CD14-positive monocyte (primary cell): Measurements from ENCODE around the gene TBL1XR1. TPM values are rescaled to one million over a fixed set of nuclear protein-coding genes. Genes with fewer than 3 reads are reported as not detected.

ENCODE experiments used
- DNase-seq, 3 donors: peaks; one replicate each; pipeline ENCODE4 v3.0.0-alpha.2; 2011 to 2022
- H2AFZ ChIP-seq: 2 replicates; pipeline ENCODE4 v1.6.0; 2012; ENCODE audit warnings: mild to moderate bottlenecking, low read depth, low read length, inconsistent platforms; ENCODE audit not compliant: insufficient read depth, poor library complexity, severe bottlenecking
- H3K27ac ChIP-seq, 2 donors: 1 replicate in 1 of 2; 2 replicates in 1 of 2; pipeline ENCODE4 v1.5.1; 2012 to 2013; ENCODE audit warnings: low read length in 2 of 2, control low read depth in 1 of 2, inconsistent platforms in 1 of 2, low read depth in 1 of 2, mild to moderate bottlenecking in 1 of 2
- H3K27me3 ChIP-seq, 2 donors: one replicate each; pipeline versions ENCODE4 v1.6.0 to v1.6.1; 2011 to 2013; ENCODE audit warnings: low read length in 2 of 2; ENCODE audit not compliant: control insufficient read depth in 2 of 2, insufficient read depth in 2 of 2
- H3K36me3 ChIP-seq, 2 donors: replicated peaks in 1 of 2; 1 replicate in 1 of 2; 2 replicates in 1 of 2; pipeline versions ENCODE4 v1.5.1 to v1.6.1; 2012 to 2013; ENCODE audit warnings: low read length in 2 of 2, control low read depth in 1 of 2, inconsistent platforms in 1 of 2, mild to moderate bottlenecking in 1 of 2; ENCODE audit not compliant: insufficient read depth in 2 of 2, control insufficient read depth in 1 of 2
- H3K4me1 ChIP-seq, 2 donors: 1 replicate in 1 of 2; 2 replicates in 1 of 2; pipeline versions ENCODE4 v1.5.1 to v1.6.1; 2012 to 2013; ENCODE audit warnings: low read length in 2 of 2, control low read depth in 1 of 2, inconsistent platforms in 1 of 2, mild to moderate bottlenecking in 1 of 2, moderate library complexity in 1 of 2; ENCODE audit not compliant: insufficient read depth in 2 of 2, control insufficient read depth in 1 of 2
- H3K4me2 ChIP-seq: replicated peaks from 2 replicates; pipeline ENCODE3; 2012; ENCODE audit warnings: low read length, moderate library complexity, mild to moderate bottlenecking; ENCODE audit not compliant: poor library complexity, severe bottlenecking; ENCODE audit errors: extremely low read depth
- H3K4me3 ChIP-seq, 3 experiments: fragments of 200-600 bp in 1 of 3; sonication (generic) in 1 of 3; replicated peaks in 1 of 3; 1 replicate in 2 of 3; 2 replicates in 1 of 3; pipeline ENCODE4 v1.5.1; 2011 to 2013; ENCODE audit warnings: low read length in 3 of 3, mild to moderate bottlenecking in 3 of 3, control low read depth in 2 of 3, low read depth in 2 of 3, inconsistent platforms in 1 of 3, moderate library complexity in 1 of 3
- H3K79me2 ChIP-seq: 2 replicates; pipeline ENCODE4 v1.6.0; 2012; ENCODE audit warnings: mild to moderate bottlenecking, control low read depth, inconsistent platforms, low read length, moderate library complexity; ENCODE audit not compliant: insufficient read depth
- H3K9ac ChIP-seq: 2 replicates; pipeline ENCODE4 v1.6.0; 2017; ENCODE audit warnings: low read length, mild to moderate bottlenecking; ENCODE audit not compliant: insufficient read depth, poor library complexity, severe bottlenecking
- H3K9me3 ChIP-seq, 2 donors: replicated peaks in 1 of 2; 1 replicate in 1 of 2; 2 replicates in 1 of 2; pipeline versions ENCODE4 v1.5.1 to v1.6.1; 2012 to 2013; ENCODE audit warnings: low read length in 2 of 2, control low read depth in 1 of 2; ENCODE audit not compliant: control insufficient read depth in 1 of 2, insufficient read depth in 1 of 2
- H4K20me1 ChIP-seq: 2 replicates; pipeline ENCODE4 v1.6.0; 2012; ENCODE audit warnings: mild to moderate bottlenecking, low read length, control low read depth, moderate library complexity; ENCODE audit not compliant: insufficient read depth
- H3K27ac Mint-ChIP-seq, 7 donors: one replicate each; pipeline ENCODE4 v1.8.0; 2020; ENCODE audit warnings: mild to moderate bottlenecking in 7 of 7, mixed read lengths in 7 of 7, moderate library complexity in 6 of 7, inconsistent platforms in 2 of 7
- H3K27me3 Mint-ChIP-seq, 3 donors: one replicate each; pipeline ENCODE4 v1.8.0; 2021 to 2022; ENCODE audit warnings: low read depth in 3 of 3, mild to moderate bottlenecking in 3 of 3, mixed read lengths in 3 of 3, moderate library complexity in 3 of 3, inconsistent platforms in 1 of 3
- H3K36me3 Mint-ChIP-seq, 2 donors: one replicate each; pipeline ENCODE4 v1.8.0; 2020; ENCODE audit warnings: mixed read lengths in 2 of 2, inconsistent platforms in 1 of 2, mild to moderate bottlenecking in 1 of 2
- H3K4me1 Mint-ChIP-seq: one replicate; pipeline ENCODE4 v1.8.0; 2020; ENCODE audit warnings: mild to moderate bottlenecking, mixed read lengths
- H3K4me3 Mint-ChIP-seq, 2 donors: one replicate each; pipeline ENCODE4 v1.8.0; 2020; ENCODE audit warnings: mild to moderate bottlenecking in 2 of 2, mixed read lengths in 2 of 2, moderate library complexity in 1 of 2
- H3K9me3 Mint-ChIP-seq, 7 donors: one replicate each; pipeline ENCODE4 v1.8.0; 2020 to 2022; ENCODE audit warnings: mixed read lengths in 7 of 7, mild to moderate bottlenecking in 6 of 7, moderate library complexity in 6 of 7, inconsistent platforms in 2 of 7
- WGBS: methylation state at CpG from one replicate; pipeline ENCODE4 v1.1.5; 2013; ENCODE audit warnings: missing lambda C conversion rate; ENCODE audit not compliant: insufficient coverage; 5-methylcytosine and 5-hydroxymethylcytosine counted together
- intact Hi-C, 2 donors: fragments of 100-400 bp; cut with micrococcal nuclease; formaldehyde crosslinking; loops; one replicate each; pipeline versions ENCODE4 v1.15.0 to v1.15.1; 2023
- polyA plus RNA-seq, 3 donors: library from polyadenylated mRNA; depleted of rRNA in 1 of 3; unstranded in 2 of 3; stranded (reverse) in 1 of 3; fragments of 300-500 nt in 2 of 3; fragments of >200 nt in 1 of 3; fragmentation: Illumina TruSeq in 2 of 3; gene quantifications; 1 replicate in 2 of 3; 2 replicates in 1 of 3; pipeline ENCODE4 v1.2.3, GENCODE V29; 2012 to 2021
- TF ChIP-seq, protein P1 (sequence below): fragments of 200-600 bp; IDR thresholded peaks from one replicate; pipeline ENCODE4 v1.8.0; 2022; ENCODE audit warnings: antibody characterized with exemption, mild to moderate bottlenecking

The TBL1XR1 gene
- polyA plus RNA-seq, 3 donors, result 10.2 to 20.4 (median 18.3) TPM

DNA sequence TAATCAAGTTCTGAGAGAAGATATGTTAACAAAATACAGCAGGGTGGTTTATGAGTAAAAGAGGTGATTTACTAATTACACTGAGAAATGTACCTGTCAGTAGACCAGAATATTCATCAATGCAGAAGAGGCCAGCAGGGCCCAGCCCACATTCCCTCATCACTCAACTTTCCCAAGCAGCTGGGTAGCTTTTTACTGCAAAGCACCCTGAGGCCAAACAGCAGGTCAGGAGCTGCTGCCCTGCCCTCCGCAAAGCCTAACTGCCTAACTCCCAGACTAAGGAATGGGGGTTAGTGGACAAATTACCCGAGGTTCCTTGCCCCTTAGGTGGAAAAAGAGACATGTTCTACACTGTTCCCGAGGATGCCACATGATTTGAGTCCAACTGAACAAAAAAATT lies 108.2 kb downstream of the TBL1XR1 start:
- Mint-ChIP-seq H3K4me3 (no peak overlapping the region), H3K36me3 (peaks cover 18 to 30% of the 10 kb centered on the region in 2 donors), H3K4me1 (peaks cover 49% of the 10 kb centered on the region), H3K27ac (peak overlapping the region in 4 of 7 donors; percentile 7 to 71 (median 24)), H3K9me3 (peaks cover 3 to 9% (median 6%) of the 10 kb centered on the region in 7 donors), H3K27me3 (no peaks in the 10 kb centered on the region)
- H3K27ac ChIP-seq, result peak overlapping the region in 1 of 2 donors; percentile 46
- no peaks in the 10 kb centered on the region for H3K9me3 ChIP-seq
- WGBS, result 93% methylated on average over 3 of the region's 3 CpGs
- intact Hi-C loops, result no loop called here
- peaks cover 16 to 24% of the 10 kb centered on the region in 2 donors for H3K4me1 ChIP-seq
- H3K4me2 ChIP-seq, result no peak overlapping the region
- H3K9ac ChIP-seq, result no peak overlapping the region
- TF ChIP-seq, protein P1, sequence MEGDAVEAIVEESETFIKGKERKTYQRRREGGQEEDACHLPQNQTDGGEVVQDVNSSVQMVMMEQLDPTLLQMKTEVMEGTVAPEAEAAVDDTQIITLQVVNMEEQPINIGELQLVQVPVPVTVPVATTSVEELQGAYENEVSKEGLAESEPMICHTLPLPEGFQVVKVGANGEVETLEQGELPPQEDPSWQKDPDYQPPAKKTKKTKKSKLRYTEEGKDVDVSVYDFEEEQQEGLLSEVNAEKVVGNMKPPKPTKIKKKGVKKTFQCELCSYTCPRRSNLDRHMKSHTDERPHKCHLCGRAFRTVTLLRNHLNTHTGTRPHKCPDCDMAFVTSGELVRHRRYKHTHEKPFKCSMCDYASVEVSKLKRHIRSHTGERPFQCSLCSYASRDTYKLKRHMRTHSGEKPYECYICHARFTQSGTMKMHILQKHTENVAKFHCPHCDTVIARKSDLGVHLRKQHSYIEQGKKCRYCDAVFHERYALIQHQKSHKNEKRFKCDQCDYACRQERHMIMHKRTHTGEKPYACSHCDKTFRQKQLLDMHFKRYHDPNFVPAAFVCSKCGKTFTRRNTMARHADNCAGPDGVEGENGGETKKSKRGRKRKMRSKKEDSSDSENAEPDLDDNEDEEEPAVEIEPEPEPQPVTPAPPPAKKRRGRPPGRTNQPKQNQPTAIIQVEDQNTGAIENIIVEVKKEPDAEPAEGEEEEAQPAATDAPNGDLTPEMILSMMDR, result no peak
- peaks cover 96% of the 10 kb centered on the region for H3K79me2 ChIP-seq
- no peak for DNase-seq
- H3K36me3 ChIP-seq, result peaks cover 0 to 17% of the 10 kb centered on the region in 2 donors
- no peaks in the 10 kb centered on the region for H3K27me3 ChIP-seq
- peaks cover 60% of the 10 kb centered on the region for H4K20me1 ChIP-seq
- H2AFZ ChIP-seq, result no peak overlapping the region
- no peak overlapping the region for H3K4me3 ChIP-seq

DNA sequence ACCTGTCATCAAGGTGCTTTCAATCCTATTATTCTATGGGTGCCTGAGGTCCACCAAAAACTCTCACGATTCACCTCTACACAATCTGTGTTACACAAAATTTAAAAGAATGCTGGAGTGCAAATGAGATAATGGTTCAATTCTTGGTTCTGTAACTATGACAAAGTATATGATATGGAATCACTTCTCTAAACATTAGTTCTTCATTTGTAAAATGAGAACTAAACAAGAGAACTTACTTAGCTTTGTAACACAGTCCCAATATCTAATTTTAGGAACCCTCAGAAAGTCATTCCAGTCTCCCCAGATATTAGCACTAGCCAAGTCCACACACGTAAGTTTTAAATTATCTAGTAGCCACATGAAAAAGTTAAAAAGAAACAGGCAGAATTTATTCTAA lies 111.5 kb downstream of the TBL1XR1 start:
- Mint-ChIP-seq H3K4me3 (no peak overlapping the region), H3K36me3 (peaks cover 12 to 20% of the 10 kb centered on the region in 2 donors), H3K4me1 (peaks cover 48% of the 10 kb centered on the region), H3K27me3 (no peaks in the 10 kb centered on the region), H3K9me3 (peaks cover 0 to 2% (median 0%) of the 10 kb centered on the region in 7 donors), H3K27ac (peak overlapping the region in 4 of 7 donors; percentile 12 to 69 (median 58))
- Histone ChIP-seq H3K36me3 (no peaks in the 10 kb centered on the region), H2AFZ (no peak overlapping the region), H4K20me1 (peaks cover 55% of the 10 kb centered on the region), H3K79me2 (peaks cover 95% of the 10 kb centered on the region), H3K4me2 (no peak overlapping the region), H3K27me3 (no peaks in the 10 kb centered on the region), H3K4me1 (peaks cover 16 to 23% of the 10 kb centered on the region in 2 donors), H3K9ac (no peak overlapping the region), H3K27ac (peak overlapping the region in 1 of 2 donors; percentile 34), H3K9me3 (no peaks in the 10 kb centered on the region), H3K4me3 (no peak overlapping the region)
- intact Hi-C loops, result no loop called here
- no CpG with 5 or more reads among the region's 2 CpGs for WGBS
- TF ChIP-seq, protein P1, result no peak
- DNase-seq, result peak; percentile 19 to 21 (median 21)
